Keratinocyte (primary cell): ENCODE measurements around the gene EHMT1. TPM values are rescaled to one million over a fixed set of nuclear protein-coding genes. Genes with fewer than 3 reads are reported as not detected.

Experiments used
- DNase-seq: peaks from one replicate; pipeline ENCODE4 v3.0.0-alpha.2; 2011; ENCODE audit warnings: low read depth, missing footprints, low spot score
- FAIRE-seq: peaks from 2 replicates; lab custom pipeline; 2011; peaks lifted over from hg19 to GRCh38; lab: Jason Lieb, UNC
- H2AFZ ChIP-seq: 2 replicates; pipeline ENCODE4 v1.6.0; 2012; ENCODE audit warnings: low read length, control low read depth, inconsistent platforms; ENCODE audit not compliant: control insufficient read depth
- H3K27ac ChIP-seq: 2 replicates; pipeline ENCODE4 v1.5.1; 2011; ENCODE audit warnings: low read length; ENCODE audit not compliant: control insufficient read depth, insufficient read depth
- H3K27me3 ChIP-seq: 3 replicates; pipeline ENCODE4 v1.6.0; 2011; ENCODE audit warnings: low read length; ENCODE audit not compliant: control insufficient read depth, insufficient read depth; ENCODE audit errors: extremely low read depth
- H3K36me3 ChIP-seq, 2 experiments: 2 replicates in 1 of 2; 3 replicates in 1 of 2; pipeline ENCODE4 v1.5.1; 2011; ENCODE audit warnings: low read length in 2 of 2, mild to moderate bottlenecking in 1 of 2; ENCODE audit not compliant: control insufficient read depth in 2 of 2, insufficient read depth in 2 of 2; ENCODE audit errors: extremely low read depth in 1 of 2
- H3K4me1 ChIP-seq: 3 replicates; pipeline ENCODE4 v1.5.1; 2011; ENCODE audit warnings: low read length; ENCODE audit not compliant: control insufficient read depth, insufficient read depth; ENCODE audit errors: extremely low read depth
- H3K4me2 ChIP-seq: 3 replicates; pipeline ENCODE4 v1.6.0; 2011; ENCODE audit warnings: low read depth, low read length; ENCODE audit not compliant: control insufficient read depth, insufficient read depth; ENCODE audit errors: extremely low read depth
- H3K4me3 ChIP-seq, 3 experiments: fragments of 200-600 bp in 1 of 3; sonication (generic) in 1 of 3; 2 replicates in 2 of 3; 3 replicates in 1 of 3; pipeline ENCODE4 v1.5.1; 2011 to 2016; ENCODE audit warnings: low read length in 3 of 3, mild to moderate bottlenecking in 3 of 3, control low read depth in 2 of 3, inconsistent platforms in 1 of 3, low read depth in 1 of 3, mixed read lengths in 1 of 3, mixed run types in 1 of 3, moderate library complexity in 1 of 3; ENCODE audit not compliant: control insufficient read depth in 2 of 3, insufficient read depth in 2 of 3; ENCODE audit errors: extremely low read depth in 1 of 3
- H3K79me2 ChIP-seq: 2 replicates; pipeline ENCODE4 v1.6.0; 2012; ENCODE audit warnings: low read length; ENCODE audit not compliant: control insufficient read depth, insufficient read depth
- H3K9ac ChIP-seq: 3 replicates; pipeline ENCODE4 v1.6.0; 2011; ENCODE audit warnings: low read length; ENCODE audit not compliant: control insufficient read depth, insufficient read depth; ENCODE audit errors: extremely low read depth
- H3K9me1 ChIP-seq: 3 replicates; pipeline ENCODE4 v1.6.0; 2011; ENCODE audit warnings: low read length; ENCODE audit not compliant: control insufficient read depth, insufficient read depth; ENCODE audit errors: extremely low read depth
- H3K9me3 ChIP-seq: 2 replicates; pipeline ENCODE4 v1.5.1; 2012; ENCODE audit warnings: low read depth, low read length; ENCODE audit not compliant: control insufficient read depth
- H4K20me1 ChIP-seq: 3 replicates; pipeline ENCODE4 v1.6.0; 2011; ENCODE audit warnings: low read length; ENCODE audit not compliant: control insufficient read depth, insufficient read depth; ENCODE audit errors: extremely low read depth
- CTCF ChIP-seq, 3 experiments: IDR thresholded peaks in 1 of 3; conservative IDR thresholded peaks in 1 of 3; optimal IDR thresholded peaks in 1 of 3; 2 replicates in 2 of 3; 3 replicates in 1 of 3; pipeline versions ENCODE3 to v1.5.1; 2011; ENCODE audit warnings: low read length in 3 of 3, mild to moderate bottlenecking in 3 of 3, moderate library complexity in 2 of 3, control low read depth in 1 of 3, inconsistent platforms in 1 of 3; ENCODE audit not compliant: insufficient read depth in 2 of 3; ENCODE audit errors: extremely low read depth in 1 of 3
- EZH2 ChIP-seq: IDR thresholded peaks from one replicate; pipeline ENCODE4 v1.6.1; 2012; ENCODE audit warnings: inconsistent platforms, mild to moderate bottlenecking, low read length, moderate library complexity
- dilution Hi-C: fragments of 300-500 bp; cut with MboI; formaldehyde crosslinking; loops from one replicate; pipeline ENCODE4 v1.7.0; 2020; ENCODE audit warnings: low sequenced_read_pairs; ENCODE audit not compliant: extremely low pct_ligation_motif_present
- polyA plus RNA-seq, 5 experiments: library from polyadenylated mRNA; depleted of rRNA in 3 of 5; stranded (reverse) in 3 of 5; stranded (forward) in 1 of 5; unstranded in 1 of 5; fragments of >200 nt; gene quantifications; 1 replicate in 1 of 5; 2 replicates in 3 of 5; 3 replicates in 1 of 5; pipeline versions ENCODE4 v1.2.1 to v1.2.3, GENCODE V29; 2011 to 2012; ENCODE audit warnings: missing spikeins in 2 of 5, low read depth in 1 of 5, low replicate concordance in 1 of 5

The EHMT1 gene
- polyA plus RNA-seq, 1 donor (not counting 4 experiments of a cell fraction or from before 2014, with no cell fraction given), result 25.9 TPM

GRCh38 chr9:137620048-137620405 lies 1.2 kb downstream of the EHMT1 start:
- DNase-seq (no peak), FAIRE-seq (no peak)
- H3K9ac ChIP-seq, result peak overlapping the region; percentile 88
- peaks cover 26% of the 10 kb centered on the region for H3K4me1 ChIP-seq
- no peaks in the 10 kb centered on the region for H3K9me3 ChIP-seq
- no peaks in the 10 kb centered on the region for H3K27me3 ChIP-seq
- peaks cover 81% of the 10 kb centered on the region for H3K79me2 ChIP-seq
- dilution Hi-C loops, result no loop called here
- H3K4me2 ChIP-seq, result peak overlapping the region; percentile 100
- H3K4me3 ChIP-seq, result peak overlapping the region; percentile 76 to 98 (median 97)
- H3K27ac ChIP-seq, result peak overlapping the region; percentile 70
- peaks cover 9 to 16% of the 10 kb centered on the region in 2 experiments for H3K36me3 ChIP-seq
- H2AFZ ChIP-seq, result no peak overlapping the region
- H4K20me1 ChIP-seq, result peaks cover 3% of the 10 kb centered on the region
- H3K9me1 ChIP-seq, result no peaks in the 10 kb centered on the region
- no peak for TF ChIP-seq EZH2
- TF ChIP-seq CTCF (optimal IDR thresholded peaks at IDR 0.05 in 1 of 3, IDR thresholded peaks at IDR 0.05 in 1 of 3, conservative IDR thresholded peaks at IDR 0.05 in 1 of 3; ENCODE audit: extremely low read depth in 1 of 3, insufficient read depth in 2 of 3, low read length in 3 of 3), result no peak

GRCh38 chr9:137620581-137620980 lies 1.8 kb downstream of the EHMT1 start:
- Histone ChIP-seq H3K36me3 (peaks cover 5 to 11% of the 10 kb centered on the region in 2 experiments), H2AFZ (no peak overlapping the region), H3K79me2 (peaks cover 84% of the 10 kb centered on the region), H4K20me1 (peaks cover 3% of the 10 kb centered on the region), H3K9me3 (no peaks in the 10 kb centered on the region), H3K4me1 (peaks cover 26% of the 10 kb centered on the region), H3K4me2 (peak overlapping the region; percentile 100), H3K9me1 (no peaks in the 10 kb centered on the region), H3K4me3 (peak overlapping the region in 1 of 3 experiments; percentile 19), H3K27me3 (no peaks in the 10 kb centered on the region), H3K9ac (no peak overlapping the region), H3K27ac (no peak overlapping the region)
- dilution Hi-C loops, result no loop called here
- TF ChIP-seq EZH2, result no peak
- no peak for TF ChIP-seq CTCF (optimal IDR thresholded peaks at IDR 0.05 in 1 of 3, IDR thresholded peaks at IDR 0.05 in 1 of 3, conservative IDR thresholded peaks at IDR 0.05 in 1 of 3; ENCODE audit: extremely low read depth in 1 of 3, insufficient read depth in 2 of 3, low read length in 3 of 3)
- FAIRE-seq (no peak), DNase-seq (no peak)
